A549 (cell line): ENCODE measurements around the gene PTPRN2. TPM values are rescaled to one million over a fixed set of nuclear protein-coding genes. Genes with fewer than 3 reads are reported as not detected.

Source experiments
- ATAC-seq, 2 experiments: fragments of 200-7000 bp in 1 of 2; fragments of >200 bp in 1 of 2; cut with Nextera tagmentation in 1 of 2; cut with Tn5 transposase in 1 of 2; 3 replicates each; pipeline versions ENCODE4 v1.8.0 to v1.9.1; 2018 to 2020; ENCODE audit warnings: mild to moderate bottlenecking in 1 of 2, moderate library complexity in 1 of 2
- CTCF ChIA-PET: fragments of 300-600 bp; sonication (Branson Sonifier 250); formaldehyde crosslinking; extraction: SDS; loops from one replicate; lab custom pipeline; 2021; ENCODE audit warnings: antibody characterized with exemption, inconsistent platforms; lab: Yijun Ruan, JAX
- POLR2A ChIA-PET: fragments of 350-600 bp; formaldehyde crosslinking; extraction: SDS; loops from one replicate; lab custom pipeline; 2021; ENCODE audit warnings: antibody characterized with exemption, inconsistent platforms; lab: Yijun Ruan, JAX
- DNase-seq, 2 experiments: peaks; one replicate each; pipeline versions ENCODE4 v3.0.0 to v3.0.0-alpha.2; 2011 to 2016; ENCODE audit warnings: low read depth in 1 of 2, low spot score in 1 of 2
- FAIRE-seq: peaks from 2 replicates; lab custom pipeline; 2011; peaks lifted over from hg19 to GRCh38; lab: Jason Lieb, UNC
- H3K27ac ChIP-seq, 2 experiments: fragments of >200 bp; sonication (Bioruptor Twin); formaldehyde crosslinking; 3 replicates each; pipeline ENCODE4 v1.5.1; 2016 to 2017
- H3K4me1 ChIP-seq: fragments of >200 bp; sonication (Bioruptor Twin); formaldehyde crosslinking; 3 replicates; pipeline ENCODE4 v1.6.1; 2016
- H3K4me2 ChIP-seq: fragments of >200 bp; sonication (Bioruptor Twin); formaldehyde crosslinking; 3 replicates; pipeline ENCODE4 v1.6.1; 2016
- H3K4me3 ChIP-seq: fragments of >200 bp; sonication (Bioruptor Twin); formaldehyde crosslinking; 3 replicates; pipeline ENCODE4 v1.5.1; 2016
- H3K9me3 ChIP-seq: fragments of >200 bp; sonication (Bioruptor Twin); formaldehyde crosslinking; 3 replicates; pipeline ENCODE4 v1.6.1; 2016
- ATOH8 ChIP-seq: fragments of 250-450 bp; sonication (Bioruptor Pico); IDR thresholded peaks from 2 replicates; pipeline ENCODE4 v1.5.0; 2020; ENCODE audit warnings: low read depth, mild to moderate bottlenecking, moderate library complexity
- CHD2 ChIP-seq: fragments of 150-350 bp; IDR thresholded peaks from 2 replicates; pipeline ENCODE4 v1.6.1; 2014; ENCODE audit warnings: low read length; ENCODE audit not compliant: partially characterized antibody
- CHD4 ChIP-seq: fragments of 200-600 bp; sonication (generic); IDR thresholded peaks from 2 replicates; pipeline ENCODE4 v1.6.1; 2016; ENCODE audit warnings: antibody characterized with exemption, mild to moderate bottlenecking, borderline replicate concordance
- CTCF ChIP-seq: fragments of >200 bp; sonication (Bioruptor Twin); formaldehyde crosslinking; IDR thresholded peaks from 3 replicates; pipeline ENCODE4 v1.5.1; 2016
- E2F6 ChIP-seq: IDR thresholded peaks from 2 replicates; pipeline ENCODE4 v1.6.1; 2012; ENCODE audit warnings: low read depth, borderline replicate concordance
- EHF ChIP-seq: fragments of 250-450 bp; sonication (Bioruptor Pico); IDR thresholded peaks from 2 replicates; pipeline ENCODE4 v1.5.0; 2020; ENCODE audit warnings: mild to moderate bottlenecking
- ESRRA ChIP-seq: fragments of 150-350 bp; IDR thresholded peaks from 2 replicates; pipeline ENCODE4 v1.6.1; 2014; ENCODE audit warnings: mild to moderate bottlenecking, low read length, borderline replicate concordance
- FOSL2 ChIP-seq, 2 experiments: fragments of 450-650 bp in 1 of 2; fragments of >200 bp in 1 of 2; sonication (Bioruptor Twin) in 1 of 2; formaldehyde crosslinking; IDR thresholded peaks; 2 replicates each; pipeline versions ENCODE4 v1.5.0 to v1.6.1; 2016 to 2020; ENCODE audit warnings: mild to moderate bottlenecking in 1 of 2, moderate library complexity in 1 of 2
- GATA3 ChIP-seq: IDR thresholded peaks from 2 replicates; pipeline ENCODE4 v1.6.1; 2012; ENCODE audit warnings: borderline replicate concordance
- HMGXB4 ChIP-seq: fragments of 250-450 bp; sonication (Bioruptor Pico); IDR thresholded peaks from 2 replicates; pipeline ENCODE4 v1.5.0; 2021; ENCODE audit warnings: mild to moderate bottlenecking, moderate library complexity, borderline replicate concordance
- KDM1A ChIP-seq: fragments of 200-600 bp; sonication (generic); IDR thresholded peaks from 2 replicates; pipeline ENCODE4 v1.6.1; 2016; ENCODE audit warnings: low read depth, mild to moderate bottlenecking
- PBX3 ChIP-seq: IDR thresholded peaks from 2 replicates; pipeline ENCODE4 v1.6.1; 2012
- POLR2A ChIP-seq: IDR thresholded peaks from 2 replicates; pipeline ENCODE4 v1.6.1; 2012; ENCODE audit warnings: mild to moderate bottlenecking, low read length
- RCOR1 ChIP-seq: fragments of 150-350 bp; IDR thresholded peaks from 2 replicates; pipeline ENCODE4 v1.6.1; 2014; ENCODE audit warnings: antibody characterized with exemption, low read length, low read depth
- REST ChIP-seq: fragments of 200-600 bp; sonication (generic); IDR thresholded peaks from 2 replicates; pipeline ENCODE4 v1.6.1; 2016; ENCODE audit warnings: antibody characterized with exemption, mild to moderate bottlenecking, moderate library complexity
- SMC3 ChIP-seq: fragments of >200 bp; sonication (Bioruptor Twin); formaldehyde crosslinking; IDR thresholded peaks from 3 replicates; pipeline ENCODE4 v1.6.1; 2018; ENCODE audit warnings: inconsistent platforms
- USF2 ChIP-seq: fragments of 450-650 bp; IDR thresholded peaks from 2 replicates; pipeline ENCODE4 v1.6.1; 2014; ENCODE audit warnings: antibody characterized with exemption
- ZC3H11A ChIP-seq: fragments of 450-650 bp; IDR thresholded peaks from 2 replicates; pipeline ENCODE4 v1.6.1; 2014; ENCODE audit warnings: antibody characterized with exemption, mild to moderate bottlenecking
- ZNF302 ChIP-seq: fragments of 250-450 bp; sonication (Bioruptor Pico); IDR thresholded peaks from 2 replicates; pipeline ENCODE4 v1.9.0; 2021; ENCODE audit warnings: inconsistent platforms, mild to moderate bottlenecking, moderate library complexity
- WGBS: methylation state at CpG from one replicate; pipeline ENCODE4 v1.1.6; 2017; ENCODE audit errors: missing lambda C conversion rate; 5-methylcytosine and 5-hydroxymethylcytosine counted together
- polyA plus RNA-seq, 4 experiments: library from polyadenylated mRNA; depleted of rRNA in 3 of 4; stranded (reverse); fragments of >200 nt; fragmentation: RNase III in 1 of 4; extraction: RNeasy Plus Mini Kit Qiagen cat#74134 plus additional on column Dnase treatment in 1 of 4; gene quantifications; 2 replicates in 3 of 4; 3 replicates in 1 of 4; pipeline ENCODE4 v1.2.3, GENCODE V29; 2011 to 2017

PTPRN2 gene
- polyA plus RNA-seq, 2 of the 4 experiments (the other 2 are of a cell fraction): 0.41 to 1.2 TPM

GRCh38 chr7:157949711-157950110 lies 637.9 kb downstream of the PTPRN2 start:
- no peak for TF ChIP-seq SMC3
- TF ChIP-seq E2F6: no peak
- TF ChIP-seq ATOH8 (CRISPR knock-in tag): no peak
- TF ChIP-seq GATA3: no peak
- TF ChIP-seq REST: no peak
- TF ChIP-seq CHD4: no peak
- no peak for TF ChIP-seq USF2
- no peak for TF ChIP-seq HMGXB4 (CRISPR knock-in tag)
- TF ChIP-seq FOSL2 (IDR thresholded peaks at IDR 0.05): no peak
- no peak for TF ChIP-seq FOSL2 (CRISPR knock-in tag; IDR thresholded peaks at IDR 0.05)
- no peak for TF ChIP-seq CHD2
- no peak for TF ChIP-seq EHF (CRISPR knock-in tag)
- no peak for TF ChIP-seq ZNF302 (CRISPR knock-in tag)
- no peak for TF ChIP-seq KDM1A
- TF ChIP-seq ESRRA: no peak
- H3K4me1 ChIP-seq: no peaks in the 10 kb centered on the region
- H3K9me3 ChIP-seq: peaks cover 13% of the 10 kb centered on the region; the same call in 2 of the 3 replicates
- DNase-seq (peak in 1 of 2 experiments; percentile 5), ATAC-seq (no peak), FAIRE-seq (no peak)
- no peak overlapping the region for H3K4me2 ChIP-seq
- POLR2A ChIA-PET: no interaction called here
- no peak overlapping the region for H3K4me3 ChIP-seq
- WGBS: 2% methylated on average over 3 of the region's 3 CpGs
- no peak overlapping the region for H3K27ac ChIP-seq
- CTCF ChIA-PET: no interaction called here

GRCh38 chr7:157947504-157947903 lies 640.1 kb downstream of the PTPRN2 start:
- Histone ChIP-seq H3K4me3 (no peak overlapping the region), H3K4me1 (no peaks in the 10 kb centered on the region), H3K9me3 (peaks cover 15% of the 10 kb centered on the region; the same call in 2 of the 3 replicates), H3K27ac (no peak overlapping the region), H3K4me2 (no peak overlapping the region)
- ChIA-PET POLR2A (no interaction called here), CTCF (interaction anchor here (0.6 kb wide), 1 partner anchor 9 kb away, joined by 3 read pairs; no protein-coding TSS in a partner anchor)
- no peak for FAIRE-seq
- 8% methylated on average over 3 of the region's 3 CpGs for WGBS
- DNase-seq: no peak
- no peak for ATAC-seq
- TF ChIP-seq KDM1A (no peak), RCOR1 (no peak), ZNF302 (CRISPR knock-in tag) (no peak), FOSL2 (IDR thresholded peaks at IDR 0.05) (no peak), FOSL2 (CRISPR knock-in tag; IDR thresholded peaks at IDR 0.05) (no peak), ZC3H11A (no peak), CTCF (no peak), PBX3 (no peak), EHF (CRISPR knock-in tag) (no peak), POLR2A (no peak), GATA3 (no peak), REST (no peak), E2F6 (no peak)
